OCI-LY1 (cell line): Measurements from ENCODE around the gene EDN2.

ENCODE experiments used
- H2AFZ ChIP-seq: fragments of 200-600 bp; sonication (generic), shearing (Covaris generic); 2 replicates; pipeline ENCODE4 v1.6.0; 2014; ENCODE audit warnings: antibody characterized with exemption, mild to moderate bottlenecking, low read length
- H3F3A ChIP-seq: fragments of 200-600 bp; sonication (generic), shearing (Covaris generic); 2 replicates; pipeline ENCODE4 v1.6.0; 2014; ENCODE audit warnings: mild to moderate bottlenecking, antibody characterized with exemption, low read length, moderate library complexity; ENCODE audit not compliant: insufficient read depth
- H3K27ac ChIP-seq: fragments of 200-600 bp; sonication (generic); 2 replicates; pipeline ENCODE4 v1.5.1; 2014; ENCODE audit warnings: low read length, mixed run types, mild to moderate bottlenecking, low read depth; ENCODE audit not compliant: poor library complexity, severe bottlenecking
- H3K27me3 ChIP-seq: fragments of 200-600 bp; sonication (generic); 2 replicates; pipeline ENCODE4 v1.6.0; 2014; ENCODE audit warnings: antibody characterized with exemption, mild to moderate bottlenecking, low read length, moderate library complexity; ENCODE audit not compliant: insufficient read depth
- H3K36me3 ChIP-seq: fragments of 200-600 bp; sonication (generic); 2 replicates; pipeline ENCODE4 v1.6.1; 2014; ENCODE audit warnings: mild to moderate bottlenecking, antibody characterized with exemption, low read length, moderate library complexity, mixed read lengths; ENCODE audit not compliant: insufficient read depth
- H3K4me1 ChIP-seq: fragments of 200-600 bp; sonication (generic); 2 replicates; pipeline ENCODE4 v1.5.1; 2014; ENCODE audit warnings: mild to moderate bottlenecking, low read length, moderate library complexity; ENCODE audit not compliant: insufficient read depth, severe bottlenecking
- H3K4me2 ChIP-seq: fragments of 200-600 bp; sonication (generic), shearing (Covaris generic); 2 replicates; pipeline ENCODE4 v1.6.1; 2014; ENCODE audit warnings: low read length
- H3K4me3 ChIP-seq: fragments of 200-600 bp; sonication (generic); 2 replicates; pipeline ENCODE4 v1.5.1; 2014; ENCODE audit warnings: low read length, low read depth, mild to moderate bottlenecking, mixed read lengths; ENCODE audit not compliant: poor library complexity, severe bottlenecking
- H3K79me2 ChIP-seq: fragments of 200-600 bp; shearing (Covaris generic); 2 replicates; pipeline ENCODE4 v1.6.1; 2016; ENCODE audit warnings: mixed run types, low read length, mixed read lengths; ENCODE audit not compliant: insufficient read depth
- H3K9ac ChIP-seq: fragments of 200-600 bp; sonication (generic), shearing (Covaris generic); 2 replicates; pipeline ENCODE4 v1.6.1; 2014; ENCODE audit warnings: mild to moderate bottlenecking, low read length, mixed read lengths
- H3K9me2 ChIP-seq: fragments of 200-600 bp; sonication (generic), shearing (Covaris generic); 2 replicates; pipeline ENCODE4 v1.6.1; 2014; ENCODE audit warnings: low read depth, mild to moderate bottlenecking, low read length, mixed read lengths
- H3K9me3 ChIP-seq: fragments of 200-600 bp; shearing (Covaris generic); 2 replicates; pipeline ENCODE4 v1.6.1; 2014; ENCODE audit warnings: low read length, mixed read lengths
- H4K20me1 ChIP-seq: fragments of 200-600 bp; sonication (generic), shearing (Covaris generic); 2 replicates; pipeline ENCODE4 v1.6.0; 2016; ENCODE audit warnings: mild to moderate bottlenecking, low read length; ENCODE audit not compliant: insufficient read depth
- CTCF ChIP-seq: fragments of 200-600 bp; sonication (generic), shearing (Covaris generic); IDR thresholded peaks from 2 replicates; pipeline ENCODE4 v1.5.1; 2017; ENCODE audit warnings: mild to moderate bottlenecking, antibody characterized with exemption, low read length, moderate library complexity, mixed read lengths
- EZH2 ChIP-seq: fragments of 200-600 bp; sonication (generic), shearing (Covaris generic); IDR thresholded peaks from 2 replicates; pipeline ENCODE4 v1.8.0; 2017; ENCODE audit warnings: borderline replicate concordance, mixed run types, mild to moderate bottlenecking, antibody characterized with exemption, low read length, moderate library complexity, mixed read lengths

EDN2 gene

GRCh38 chr1:41436281-41437010, 48.0 kb downstream of the EDN2 start:
- no peaks in the 10 kb centered on the region for H3K79me2 ChIP-seq
- H3F3A ChIP-seq = no peaks in the 10 kb centered on the region
- H3K9ac ChIP-seq = no peak overlapping the region
- H3K36me3 ChIP-seq = no peaks in the 10 kb centered on the region
- no peak overlapping the region for H2AFZ ChIP-seq
- H3K4me2 ChIP-seq = no peak overlapping the region
- H3K4me1 ChIP-seq = no peaks in the 10 kb centered on the region
- H3K4me3 ChIP-seq = no peak overlapping the region
- no peak overlapping the region for H3K27ac ChIP-seq
- no peaks in the 10 kb centered on the region for H4K20me1 ChIP-seq
- H3K9me2 ChIP-seq = no peaks in the 10 kb centered on the region
- 0 out of 2 replicates have a peak, but pooled peaks cover 4% of the 10 kb centered on the region for H3K27me3 ChIP-seq
- TF ChIP-seq EZH2 = no peak
- no peak for TF ChIP-seq CTCF
- no peaks in the 10 kb centered on the region for H3K9me3 ChIP-seq

GRCh38 chr1:41435570-41436178, 48.8 kb downstream of the EDN2 start:
- no peak overlapping the region for H3K27ac ChIP-seq
- H3K27me3 ChIP-seq = 0 out of 2 replicates have a peak, but pooled peaks cover 4% of the 10 kb centered on the region
- no peak for TF ChIP-seq EZH2
- TF ChIP-seq CTCF = no peak
- no peaks in the 10 kb centered on the region for H3F3A ChIP-seq
- no peak overlapping the region for H3K4me2 ChIP-seq
- H3K9me2 ChIP-seq = no peaks in the 10 kb centered on the region
- no peak overlapping the region for H2AFZ ChIP-seq
- no peaks in the 10 kb centered on the region for H3K4me1 ChIP-seq
- no peaks in the 10 kb centered on the region for H3K79me2 ChIP-seq
- H3K4me3 ChIP-seq = no peak overlapping the region
- no peaks in the 10 kb centered on the region for H3K36me3 ChIP-seq
- no peak overlapping the region for H3K9ac ChIP-seq
- H3K9me3 ChIP-seq = no peaks in the 10 kb centered on the region
- no peaks in the 10 kb centered on the region for H4K20me1 ChIP-seq

- Histone ChIP-seq H3K9me2 (no peaks in the 10 kb centered on the region), H3K79me2 (no peaks in the 10 kb centered on the region), H3F3A (no peaks in the 10 kb centered on the region), H3K9ac (no peak overlapping the region), H4K20me1 (no peaks in the 10 kb centered on the region), H2AFZ (no peak overlapping the region), H3K9me3 (no peaks in the 10 kb centered on the region), H3K4me3 (no peak overlapping the region), H3K4me1 (no peaks in the 10 kb centered on the region), H3K36me3 (no peaks in the 10 kb centered on the region), H3K4me2 (no peak overlapping the region), H3K27me3 (0 out of 2 replicates have a peak, but pooled peaks cover 4% of the 10 kb centered on the region), H3K27ac (no peak overlapping the region)
- TF ChIP-seq EZH2 = no peak
- no peak for TF ChIP-seq CTCF
These were observed 49.6 kb downstream of the EDN2 start for GRCh38 chr1:41434748-41435449.
